A673 (cell line): ENCODE measurements around the gene OSBPL8. TPM values are rescaled to one million over a fixed set of nuclear protein-coding genes. Genes with fewer than 3 reads are reported as not detected.
A peak's percentile ranks its signal among the peaks of the same experiment; 100 is the strongest.

ENCODE experiments used
- BruUV-seq: library from RNA; stranded (reverse); fragments of 400-500 nt; replicated peaks from 2 replicates; lab custom pipeline; 2021; lab: Mats Ljungman, UMichigan
- CTCF ChIA-PET: fragments of 300-600 bp; sonication (Branson Sonifier 250); formaldehyde crosslinking; loops from one replicate; lab custom pipeline; 2022; ENCODE audit warnings: antibody characterized with exemption; lab: Charles Lee
- POLR2A ChIA-PET: fragments of 300-600 bp; sonication (Branson Sonifier 250); formaldehyde crosslinking; loops from one replicate; lab custom pipeline; 2022; ENCODE audit warnings: antibody characterized with exemption; ENCODE audit not compliant: low non-redundant PET; lab: Charles Lee
- DNase-seq: peaks from one replicate; pipeline ENCODE4 v3.0.0-alpha.2; 2015; ENCODE audit warnings: low spot score
- H3K27ac ChIP-seq: fragments of 200-600 bp; sonication (generic); 2 replicates; pipeline ENCODE4 v1.5.1; 2016; ENCODE audit warnings: mixed run types, low read depth, mild to moderate bottlenecking, mixed read lengths, antibody characterized with exemption, low read length; ENCODE audit not compliant: poor library complexity, severe bottlenecking
- H3K27me3 ChIP-seq: fragments of 200-600 bp; sonication (generic); replicated peaks from 2 replicates; pipeline ENCODE4 v1.6.1; 2017; ENCODE audit warnings: mixed run types, low read depth, mild to moderate bottlenecking, mixed read lengths, antibody characterized with exemption, low read length; ENCODE audit not compliant: insufficient read depth, poor library complexity
- H3K36me3 ChIP-seq: fragments of 200-600 bp; sonication (generic); 2 replicates; pipeline ENCODE4 v1.6.1; 2016; ENCODE audit warnings: mixed run types, mild to moderate bottlenecking, mixed read lengths, antibody characterized with exemption, low read length; ENCODE audit not compliant: insufficient read depth, poor library complexity, severe bottlenecking
- H3K4me1 ChIP-seq: fragments of 200-600 bp; sonication (generic); 2 replicates; pipeline ENCODE4 v1.6.1; 2017; ENCODE audit warnings: mixed run types, mild to moderate bottlenecking, mixed read lengths, antibody characterized with exemption, low read length; ENCODE audit not compliant: insufficient read depth, poor library complexity, severe bottlenecking
- H3K4me3 ChIP-seq: fragments of 200-600 bp; sonication (generic); 2 replicates; pipeline ENCODE4 v1.5.1; 2016; ENCODE audit warnings: low read depth, mixed run types, mild to moderate bottlenecking, mixed read lengths, low read length; ENCODE audit not compliant: poor library complexity, severe bottlenecking
- H3K9me3 ChIP-seq: fragments of 200-600 bp; sonication (generic); 2 replicates; pipeline ENCODE4 v1.6.1; 2016; ENCODE audit warnings: mixed run types, low read depth, mild to moderate bottlenecking, mixed read lengths, antibody characterized with exemption, low read length; ENCODE audit not compliant: poor library complexity, severe bottlenecking
- CTCF ChIP-seq: fragments of 300-800, 200-600 bp; sonication (generic); conservative IDR thresholded peaks from 2 replicates; pipeline ENCODE4 v1.5.1; 2017; ENCODE audit warnings: low read depth, mild to moderate bottlenecking, antibody characterized with exemption, low read length, moderate library complexity, mixed read lengths
- EZH2 ChIP-seq: fragments of 200-600 bp; sonication (generic); IDR thresholded peaks from 2 replicates; pipeline ENCODE4 v1.6.1; 2017; ENCODE audit warnings: borderline replicate concordance, low read depth, mild to moderate bottlenecking, mixed read lengths, antibody characterized with exemption, low read length; ENCODE audit not compliant: poor library complexity, severe bottlenecking
- intact Hi-C: fragments of 100-400 bp; cut with micrococcal nuclease; formaldehyde crosslinking; loops from one replicate; pipeline ENCODE4 v1.10.0; 2022; ENCODE audit not compliant: unreplicated experiment
- total RNA-seq: library from RNA; stranded (reverse); gene quantifications from 2 replicates; pipeline ENCODE4 v1.2.3, GENCODE V29; 2021

The OSBPL8 gene
- total RNA-seq, 1 experiment from 2014 or later: 86.1 TPM

- ChIA-PET CTCF (interaction anchor here (0.5 to 0.6 kb wide), 2 partner anchors 211 to 263 kb away, joined by 3 to 5 read pairs; no protein-coding TSS in a partner anchor), POLR2A (no interaction called here)
- Histone ChIP-seq H3K9me3 (no peaks in the 10 kb centered on the region), H3K4me3 (peak overlapping the region; percentile 94), H3K4me1 (peaks cover 7% of the 10 kb centered on the region), H3K36me3 (no peaks in the 10 kb centered on the region), H3K27me3 (no peaks in the 10 kb centered on the region), H3K27ac (no peak overlapping the region)
- DNase-seq: peak; percentile 36
- intact Hi-C loops: loop anchor here (5.0 to 10.0 kb wide), 6 partner anchors 110 to 822 kb away; partner anchors contain the start of gene NAP1L1
- TF ChIP-seq EZH2: no peak
- TF ChIP-seq CTCF: peak; percentile 41
- no TSS peak for BruUV-seq
These were observed 212.7 kb downstream of the OSBPL8 start for GRCh38 chr12:76346798-76347420.

DNA sequence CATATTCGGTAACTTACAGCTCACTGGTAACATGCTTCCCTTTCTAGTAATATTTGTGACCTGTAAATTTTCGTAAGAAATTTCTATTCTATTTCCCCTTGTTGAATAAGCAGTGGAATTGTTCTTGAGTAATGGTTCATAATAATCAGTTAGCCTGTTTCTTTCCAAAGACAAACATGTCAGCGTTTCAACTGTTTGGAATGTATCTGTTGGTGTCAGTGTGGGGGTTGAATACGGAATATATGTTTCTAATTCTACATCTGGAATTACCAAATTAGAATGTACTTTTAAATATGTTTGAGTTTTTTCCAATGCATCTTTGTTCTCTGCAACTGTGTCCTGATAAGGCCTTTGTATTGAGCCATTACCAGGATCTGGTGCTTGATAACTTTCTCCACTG is 213.3 kb downstream of the OSBPL8 start:
- Histone ChIP-seq H3K4me1 (peaks cover 7% of the 10 kb centered on the region), H3K36me3 (no peaks in the 10 kb centered on the region), H3K27ac (no peak overlapping the region), H3K4me3 (no peak overlapping the region), H3K27me3 (no peaks in the 10 kb centered on the region), H3K9me3 (no peaks in the 10 kb centered on the region)
- no peak for DNase-seq
- BruUV-seq: no TSS peak
- TF ChIP-seq EZH2 (no peak), CTCF (no peak)
- ChIA-PET CTCF (no interaction called here), POLR2A (no interaction called here)
- intact Hi-C loops: loop anchor here (5.0 to 10.0 kb wide), 6 partner anchors 111 to 821 kb away; partner anchors contain the start of gene NAP1L1

GRCh38 chr12:76345569-76345968 is 214.0 kb downstream of the OSBPL8 start:
- Histone ChIP-seq H3K36me3 (no peaks in the 10 kb centered on the region), H3K27ac (no peak overlapping the region), H3K9me3 (no peaks in the 10 kb centered on the region), H3K4me1 (peaks cover 7% of the 10 kb centered on the region), H3K27me3 (no peaks in the 10 kb centered on the region), H3K4me3 (no peak overlapping the region)
- ChIA-PET CTCF (no interaction called here), POLR2A (no interaction called here)
- intact Hi-C loops: loop anchor here (5.0 to 10.0 kb wide), 6 partner anchors 112 to 821 kb away; partner anchors contain the start of gene NAP1L1
- DNase-seq: no peak
- no TSS peak for BruUV-seq
- TF ChIP-seq EZH2 (no peak), CTCF (no peak)
